PC-9 (cell line): ENCODE data around the gene TMEM196.

ENCODE experiments used
- CTCF ChIP-seq: fragments of 200-600 bp; sonication (generic); conservative IDR thresholded peaks from 2 replicates; pipeline ENCODE4 v1.6.1; 2017; ENCODE audit warnings: mixed run types, antibody characterized with exemption, mild to moderate bottlenecking, moderate library complexity
- EZH2 ChIP-seq: fragments of 200-600 bp; sonication (generic); IDR thresholded peaks from 2 replicates; pipeline ENCODE4 v1.8.0; 2017; ENCODE audit warnings: antibody characterized with exemption, low read depth

GRCh38 chr7:19775578-19775977 lies 2.2 kb upstream of the TMEM196 start:
- TF ChIP-seq CTCF (no peak), EZH2 (no peak)
